ENCODE results near the gene SLC44A1.

The SLC44A1 gene

GRCh38 chr9:105244003-105244733 is at the start of gene SLC44A1:
SLC44A1 (plus strand) TSS chr9:105244651; CDS start chr9:105244869, 218 bp downstream.
- DNase-seq: peak; percentile 95 to 96

- no peak for DNase-seq
Measured at GRCh38 chr9:105195259-105195658, 49.2 kb upstream of the SLC44A1 start.

GRCh38 chr9:105198023-105198422 is 46.4 kb upstream of the SLC44A1 start:
- DNase-seq: no peak

- DNase-seq: no peak
Measured at GRCh38 chr9:105198865-105199264, 45.6 kb upstream of the SLC44A1 start.

GRCh38 chr9:105204416-105204815 is 40.0 kb upstream of the SLC44A1 start:
- no peak for DNase-seq

- DNase-seq: no peak
Measured at GRCh38 chr9:105205787-105206495, 38.5 kb upstream of the SLC44A1 start.

- no peak for DNase-seq
Measured at GRCh38 chr9:105206496-105206820, 38.0 kb upstream of the SLC44A1 start.

- no peak for DNase-seq
Measured at GRCh38 chr9:105206821-105207699, 37.4 kb upstream of the SLC44A1 start.

GRCh38 chr9:105216440-105217178 is 27.8 kb upstream of the SLC44A1 start:
- DNase-seq: no peak

- DNase-seq: no peak
Measured at GRCh38 chr9:105218673-105219072, 25.8 kb upstream of the SLC44A1 start.

- DNase-seq: no peak
Measured at GRCh38 chr9:105219291-105219805, 25.1 kb upstream of the SLC44A1 start.

- DNase-seq: no peak
Measured at GRCh38 chr9:105220451-105220850, 24.0 kb upstream of the SLC44A1 start.

- no peak for DNase-seq
Measured at GRCh38 chr9:105223544-105224140, 20.8 kb upstream of the SLC44A1 start.

- no peak for DNase-seq
Measured at GRCh38 chr9:105226055-105226454, 18.4 kb upstream of the SLC44A1 start.

- DNase-seq: no peak
Measured at GRCh38 chr9:105232207-105232606, 12.2 kb upstream of the SLC44A1 start.

- DNase-seq: peak in 1 of 2 experiments; percentile 29
Measured at GRCh38 chr9:105233873-105234272, 10.6 kb upstream of the SLC44A1 start.

GRCh38 chr9:105236261-105236660 is 8.2 kb upstream of the SLC44A1 start:
- DNase-seq: no peak

GRCh38 chr9:105237246-105237645 is 7.2 kb upstream of the SLC44A1 start:
- no peak for DNase-seq

- DNase-seq: no peak
Measured at GRCh38 chr9:105238302-105238701, 6.1 kb upstream of the SLC44A1 start.

GRCh38 chr9:105241356-105242043 is 3.0 kb upstream of the SLC44A1 start:
- DNase-seq: no peak

- DNase-seq: no peak
Measured at GRCh38 chr9:105242062-105242461, 2.4 kb upstream of the SLC44A1 start.

GRCh38 chr9:105242557-105242956 is 1.9 kb upstream of the SLC44A1 start:
- DNase-seq: no peak

All from NCI-H524 (cell line).